ENCODE measurements around the gene TMPRSS4. TPM values are rescaled to one million over a fixed set of nuclear protein-coding genes. Genes with fewer than 3 reads are reported as not detected.

Gene TMPRSS4
- total RNA-seq, 1 donor from 2014 or later = not detected

- no peak for DNase-seq (ENCODE audit: low read depth, low spot score)
- Mint-ChIP-seq H3K36me3 (ENCODE audit: low read depth) (no peaks in the 10 kb centered on the region), H3K4me1 (peaks cover 16% of the 10 kb centered on the region), H3K27me3 (ENCODE audit: low read depth) (no peaks in the 10 kb centered on the region), H3K9me3 (no peaks in the 10 kb centered on the region), H3K27ac (ENCODE audit: unreplicated experiment) (no peak overlapping the region), H3K4me3 (no peak overlapping the region)
- no peak for TF ChIP-seq CTCF (conservative IDR thresholded peaks at IDR 0.05)
These were observed 27.6 kb downstream of the TMPRSS4 start for GRCh38 chr11:118104491-118104890.

GRCh38 chr11:118105657-118106305 is 28.9 kb downstream of the TMPRSS4 start:
- Mint-ChIP-seq H3K27me3 (ENCODE audit: low read depth) (no peaks in the 10 kb centered on the region), H3K4me1 (peaks cover 10% of the 10 kb centered on the region), H3K4me3 (no peak overlapping the region), H3K36me3 (ENCODE audit: low read depth) (no peaks in the 10 kb centered on the region), H3K27ac (ENCODE audit: unreplicated experiment) (no peak overlapping the region), H3K9me3 (no peaks in the 10 kb centered on the region)
- DNase-seq (ENCODE audit: low read depth, low spot score) = no peak
- TF ChIP-seq CTCF (conservative IDR thresholded peaks at IDR 0.05) = no peak

GRCh38 chr11:118106789-118107335 is 30.0 kb downstream of the TMPRSS4 start:
- Mint-ChIP-seq H3K36me3 (ENCODE audit: low read depth) (no peaks in the 10 kb centered on the region), H3K27me3 (ENCODE audit: low read depth) (no peaks in the 10 kb centered on the region), H3K4me3 (no peak overlapping the region), H3K27ac (ENCODE audit: unreplicated experiment) (no peak overlapping the region), H3K9me3 (no peaks in the 10 kb centered on the region), H3K4me1 (peaks cover 6% of the 10 kb centered on the region)
- no peak for TF ChIP-seq CTCF (conservative IDR thresholded peaks at IDR 0.05)
- no peak for DNase-seq (ENCODE audit: low read depth, low spot score)

GRCh38 chr11:118108513-118108912 is 31.6 kb downstream of the TMPRSS4 start:
- no peaks in the 10 kb centered on the region for H3K36me3 Mint-ChIP-seq (ENCODE audit: low read depth)
- DNase-seq (ENCODE audit: low read depth, low spot score) = no peak
- H3K4me1 Mint-ChIP-seq = peaks cover 3% of the 10 kb centered on the region
- no peak overlapping the region for H3K4me3 Mint-ChIP-seq
- no peak overlapping the region for H3K27ac Mint-ChIP-seq (ENCODE audit: unreplicated experiment)
- no peak for TF ChIP-seq CTCF (conservative IDR thresholded peaks at IDR 0.05)
- no peaks in the 10 kb centered on the region for H3K9me3 Mint-ChIP-seq
- H3K27me3 Mint-ChIP-seq (ENCODE audit: low read depth) = no peaks in the 10 kb centered on the region

GRCh38 chr11:118109231-118109630 is 32.4 kb downstream of the TMPRSS4 start:
- no peak overlapping the region for H3K27ac Mint-ChIP-seq (ENCODE audit: unreplicated experiment)
- no peaks in the 10 kb centered on the region for H3K36me3 Mint-ChIP-seq (ENCODE audit: low read depth)
- no peak for TF ChIP-seq CTCF (conservative IDR thresholded peaks at IDR 0.05)
- no peaks in the 10 kb centered on the region for H3K9me3 Mint-ChIP-seq
- DNase-seq (ENCODE audit: low read depth, low spot score) = no peak
- H3K4me1 Mint-ChIP-seq = no peaks in the 10 kb centered on the region
- no peaks in the 10 kb centered on the region for H3K27me3 Mint-ChIP-seq (ENCODE audit: low read depth)
- no peak overlapping the region for H3K4me3 Mint-ChIP-seq

Data from neural crest cell (in vitro differentiated cells).